ENCODE measurements around the gene MATK.

The MATK gene

DNA sequence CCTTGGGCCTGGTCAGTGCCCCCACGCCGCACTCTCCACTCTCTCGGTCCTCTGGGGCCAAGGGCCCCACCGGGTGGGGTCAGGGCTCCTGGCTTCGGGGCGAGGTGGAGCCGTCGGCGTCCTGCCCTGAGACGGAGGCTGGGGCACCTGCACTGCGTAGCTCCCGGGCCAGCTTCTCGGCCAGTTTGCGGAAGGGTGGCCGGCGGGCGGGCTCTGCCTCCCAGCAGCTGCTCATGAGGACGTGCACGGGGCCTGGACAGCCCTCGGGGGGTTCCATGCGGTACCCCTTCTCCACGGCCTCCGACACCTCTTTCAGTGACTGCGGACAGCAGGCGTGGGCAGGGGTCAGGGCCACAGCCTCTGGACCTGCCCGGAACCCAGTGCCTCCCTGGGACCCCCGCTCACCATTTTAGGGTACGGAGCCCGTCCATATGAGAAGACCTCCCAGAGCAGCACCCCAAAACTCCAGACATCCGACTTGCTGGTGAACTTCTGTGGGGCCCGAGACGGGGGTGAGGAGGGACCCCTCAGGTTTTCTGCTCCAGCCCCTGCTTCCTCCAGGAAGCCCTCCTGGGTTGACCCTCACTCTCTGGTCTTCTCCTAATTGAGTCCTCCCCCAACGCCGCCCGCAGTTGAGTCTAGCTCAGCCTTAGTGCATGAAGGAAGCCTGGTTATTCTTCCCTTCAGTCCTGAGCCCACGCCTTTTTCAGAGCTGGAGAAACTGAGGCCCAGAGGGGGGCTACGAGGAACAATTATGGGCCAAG, 7.9 kb downstream of the MATK start:
- TF ChIP-seq, protein P1, sequence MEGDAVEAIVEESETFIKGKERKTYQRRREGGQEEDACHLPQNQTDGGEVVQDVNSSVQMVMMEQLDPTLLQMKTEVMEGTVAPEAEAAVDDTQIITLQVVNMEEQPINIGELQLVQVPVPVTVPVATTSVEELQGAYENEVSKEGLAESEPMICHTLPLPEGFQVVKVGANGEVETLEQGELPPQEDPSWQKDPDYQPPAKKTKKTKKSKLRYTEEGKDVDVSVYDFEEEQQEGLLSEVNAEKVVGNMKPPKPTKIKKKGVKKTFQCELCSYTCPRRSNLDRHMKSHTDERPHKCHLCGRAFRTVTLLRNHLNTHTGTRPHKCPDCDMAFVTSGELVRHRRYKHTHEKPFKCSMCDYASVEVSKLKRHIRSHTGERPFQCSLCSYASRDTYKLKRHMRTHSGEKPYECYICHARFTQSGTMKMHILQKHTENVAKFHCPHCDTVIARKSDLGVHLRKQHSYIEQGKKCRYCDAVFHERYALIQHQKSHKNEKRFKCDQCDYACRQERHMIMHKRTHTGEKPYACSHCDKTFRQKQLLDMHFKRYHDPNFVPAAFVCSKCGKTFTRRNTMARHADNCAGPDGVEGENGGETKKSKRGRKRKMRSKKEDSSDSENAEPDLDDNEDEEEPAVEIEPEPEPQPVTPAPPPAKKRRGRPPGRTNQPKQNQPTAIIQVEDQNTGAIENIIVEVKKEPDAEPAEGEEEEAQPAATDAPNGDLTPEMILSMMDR (IDR thresholded peaks at IDR 0.05), result no peak

DNA sequence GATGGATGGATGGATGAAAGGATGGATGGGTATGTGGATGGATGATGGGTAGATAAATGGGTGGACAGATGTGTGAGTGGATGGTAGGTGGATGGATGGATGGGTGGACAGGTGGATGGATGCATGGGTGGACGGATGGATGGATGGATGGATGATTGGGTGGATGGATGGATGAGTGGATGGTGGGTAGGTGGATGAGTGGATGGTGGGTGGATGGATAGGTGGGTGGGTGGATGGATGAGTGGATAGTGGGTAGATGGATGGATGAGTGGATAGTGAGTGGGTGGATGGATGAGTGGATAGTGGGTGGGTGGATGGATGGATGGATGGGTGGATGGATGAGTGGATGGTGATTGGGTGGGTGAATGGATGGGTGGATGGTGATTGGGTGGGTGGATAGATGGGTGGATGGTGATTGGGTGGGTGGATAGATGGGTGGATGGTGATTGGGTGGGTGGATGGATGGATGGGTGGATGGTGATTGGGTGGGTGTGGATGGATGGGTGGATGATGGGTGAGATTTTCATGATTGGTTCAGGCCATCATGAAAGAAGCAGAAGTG, 9.6 kb downstream of the MATK start:
- TF ChIP-seq, protein P1 (IDR thresholded peaks at IDR 0.05), result no peak

DNA sequence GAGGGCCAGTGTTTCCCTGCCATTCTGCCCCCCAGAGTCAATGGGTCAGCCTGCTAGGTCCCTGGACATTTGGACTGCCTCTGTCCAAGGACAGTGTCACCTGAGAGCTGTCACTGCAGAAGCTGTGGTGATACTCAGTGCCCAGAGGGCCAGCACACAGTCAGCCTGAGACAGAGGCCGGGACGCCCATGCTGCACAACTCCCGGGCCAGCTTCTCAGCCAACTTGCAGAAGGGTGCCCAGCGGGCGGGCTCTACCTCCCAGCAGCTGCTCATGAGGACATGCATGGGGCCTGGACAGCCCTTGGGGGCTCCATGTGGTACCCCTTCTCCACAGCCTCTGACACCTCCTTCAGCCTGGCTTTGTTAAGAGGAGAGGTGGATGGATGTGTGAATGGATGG, 10.3 kb downstream of the MATK start:
- TF ChIP-seq, protein P1 (IDR thresholded peaks at IDR 0.05), result no peak

DNA sequence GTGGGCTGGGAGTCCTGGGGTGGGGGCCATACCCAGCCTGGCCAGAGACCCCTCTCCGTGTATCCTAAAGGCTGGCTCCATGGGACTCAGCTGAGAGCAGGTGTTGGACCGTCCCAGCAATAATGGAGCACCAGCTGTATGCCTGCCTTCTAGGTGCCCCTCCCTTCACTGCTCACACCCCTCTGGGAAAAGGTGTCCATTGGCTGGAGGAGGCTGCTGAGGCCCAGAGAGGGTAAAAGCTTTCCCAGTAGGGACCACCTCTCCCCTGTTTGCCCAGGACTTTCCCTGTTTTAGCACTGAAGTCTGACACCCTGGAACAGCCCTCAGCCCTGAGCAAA, 10.8 kb downstream of the MATK start:
- TF ChIP-seq, protein P1 (IDR thresholded peaks at IDR 0.05), result no peak

DNA sequence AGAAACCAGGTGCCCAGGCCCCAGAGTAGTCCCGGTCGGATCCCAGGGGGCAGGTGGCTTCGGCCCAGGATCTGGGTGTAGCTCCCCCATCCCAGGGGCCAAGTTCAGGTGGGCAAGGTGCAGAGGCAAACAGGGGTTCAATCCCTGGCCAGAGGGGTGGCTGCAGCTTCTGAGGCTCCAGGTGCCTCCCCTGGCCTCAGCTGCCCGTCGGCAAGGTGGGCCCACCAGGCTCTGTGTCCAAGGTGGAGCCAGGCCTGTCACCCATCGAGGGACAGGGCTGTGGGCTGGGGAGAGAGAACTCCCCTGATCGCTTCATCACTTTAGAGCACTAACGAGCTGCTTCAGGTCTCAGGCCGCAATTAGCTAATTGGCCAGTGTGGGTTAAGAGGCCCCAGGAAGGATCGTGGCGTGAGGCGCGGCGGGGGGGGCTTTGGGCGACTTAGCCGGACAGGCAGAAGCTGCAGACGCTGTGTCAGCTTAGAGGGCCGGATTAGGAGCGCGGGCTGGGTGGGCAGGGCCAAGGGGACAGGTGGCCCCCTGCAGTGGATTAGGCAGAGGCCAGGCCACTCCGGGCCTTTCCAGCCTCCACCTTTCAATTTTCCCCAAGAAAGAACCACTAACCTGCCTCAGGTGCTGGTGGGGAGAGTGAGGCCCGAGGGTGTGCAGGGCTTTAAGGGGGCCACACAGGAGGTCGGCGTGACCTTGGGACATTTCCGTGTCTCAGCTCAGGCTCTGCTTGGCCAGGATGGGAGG, 11.4 kb downstream of the MATK start:
- TF ChIP-seq, protein P1 (IDR thresholded peaks at IDR 0.05), result no peak

DNA sequence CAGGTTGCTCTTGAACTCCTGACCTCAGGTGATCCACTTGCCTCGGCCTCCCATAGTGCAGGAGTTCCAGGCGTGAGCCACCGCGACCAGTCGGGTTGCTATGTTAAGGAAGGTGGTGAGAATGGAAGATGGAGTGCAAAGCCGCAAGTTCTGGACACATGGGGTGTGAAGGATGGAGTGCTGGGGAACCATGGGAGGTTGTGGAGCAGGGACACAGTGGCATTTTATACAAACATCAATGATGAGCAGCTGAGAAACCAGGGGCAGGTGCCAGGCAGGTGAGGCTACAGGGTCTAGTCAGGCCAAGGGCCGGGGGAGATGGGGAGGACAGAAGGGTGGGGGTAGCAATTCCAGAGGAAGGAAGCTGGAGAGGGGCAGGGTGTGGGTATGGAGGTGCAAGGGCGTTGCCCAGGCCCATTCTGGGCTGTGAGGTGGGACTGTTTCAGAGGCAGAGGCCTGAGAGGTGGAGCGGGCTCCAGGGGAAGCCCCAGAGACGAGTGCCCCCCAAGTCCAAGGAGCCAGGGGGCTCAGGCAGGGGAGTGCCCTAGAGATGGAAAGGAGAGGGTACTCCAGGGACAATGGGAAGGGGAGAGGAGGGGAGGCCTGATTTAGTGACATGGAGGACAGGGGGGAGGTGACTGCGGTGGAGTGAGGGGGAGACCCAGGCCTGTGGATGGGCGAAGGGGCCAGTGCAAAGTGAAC, 12.2 kb downstream of the MATK start:
- TF ChIP-seq, protein P1 (IDR thresholded peaks at IDR 0.05), result no peak

DNA sequence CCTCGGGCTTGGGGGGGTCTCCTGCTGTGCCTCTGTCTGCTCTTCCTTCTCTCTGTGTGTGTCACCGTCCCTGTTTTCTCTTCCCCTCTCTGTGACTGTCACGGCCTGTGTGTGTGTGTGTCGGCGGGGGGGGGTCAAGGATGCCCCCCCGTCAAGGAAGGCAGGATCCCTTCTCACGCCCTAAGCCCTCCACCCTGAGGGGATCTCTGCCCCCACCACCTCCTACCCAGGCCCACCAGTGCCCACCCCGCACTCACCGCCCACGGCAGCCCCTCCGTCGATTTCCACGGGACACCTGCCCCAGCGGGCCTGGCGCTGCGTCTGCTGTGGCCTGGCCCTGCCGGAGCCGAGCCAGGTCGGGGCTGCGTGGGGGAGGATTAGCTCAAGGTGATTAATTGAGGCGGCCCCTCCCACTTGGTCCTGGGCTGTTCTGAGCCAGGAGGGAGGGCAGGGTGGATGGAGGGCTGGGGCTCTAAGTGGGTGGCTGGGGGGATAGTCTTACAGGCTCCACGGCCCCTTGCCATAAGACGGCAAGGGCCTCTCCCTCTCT, 14.2 kb downstream of the MATK start, which contains the start of gene RAX2:
RAX2 (minus strand) TSS at position 323 of the 550 bp plus-strand sequence. CDS start 486 bp downstream, outside the sequence.
- TF ChIP-seq, protein P1 (IDR thresholded peaks at IDR 0.05), result no peak
